Activated CD4-positive, alpha-beta memory T cell treated with anti-CD3 and anti-CD28 coated beads, Interleukin-2, amount 10 ng/mL, durations not matched to agents 7 days and 5 days (primary cell): ENCODE data around the gene NR1I2. TPM values are rescaled to one million over a fixed set of nuclear protein-coding genes. Genes with fewer than 3 reads are reported as not detected.

Experiments used
- CTCF ChIA-PET: fragments of 350-600 bp; sonication (Branson Sonifier 250); formaldehyde crosslinking; loops from one replicate; lab custom pipeline; 2021; ENCODE audit warnings: antibody characterized with exemption, inconsistent platforms; lab: Charles Lee
- POLR2A ChIA-PET: fragments of 350-600 bp; sonication (Branson Sonifier 250); formaldehyde crosslinking; loops from one replicate; lab custom pipeline; 2021; ENCODE audit warnings: antibody characterized with exemption; lab: Charles Lee
- DNase-seq: peaks from one replicate; pipeline ENCODE4 v3.0.0-alpha.2; 2020
- H3K27ac Mint-ChIP-seq: one replicate; pipeline ENCODE4 v1.8.0; 2021; ENCODE audit warnings: mild to moderate bottlenecking, mixed read lengths
- H3K27me3 Mint-ChIP-seq: one replicate; pipeline ENCODE4 v1.8.0; 2021; ENCODE audit warnings: mixed read lengths
- H3K36me3 Mint-ChIP-seq: one replicate; pipeline ENCODE4 v1.8.0; 2021; ENCODE audit warnings: low read depth, mixed read lengths
- H3K4me1 Mint-ChIP-seq: one replicate; pipeline ENCODE4 v1.8.0; 2021; ENCODE audit warnings: mixed read lengths
- H3K4me3 Mint-ChIP-seq: one replicate; pipeline ENCODE4 v1.8.0; 2021; ENCODE audit warnings: mild to moderate bottlenecking, mixed read lengths
- H3K9me3 Mint-ChIP-seq: one replicate; pipeline ENCODE4 v1.8.0; 2021; ENCODE audit warnings: mixed read lengths
- total RNA-seq, 2 experiments: library from RNA; stranded (reverse); gene quantifications; one replicate each; pipeline ENCODE4 v1.2.3, GENCODE V29; 2021

NR1I2 gene
- total RNA-seq, 2 experiments from 2014 or later: 0.13 to 0.20 TPM

DNA sequence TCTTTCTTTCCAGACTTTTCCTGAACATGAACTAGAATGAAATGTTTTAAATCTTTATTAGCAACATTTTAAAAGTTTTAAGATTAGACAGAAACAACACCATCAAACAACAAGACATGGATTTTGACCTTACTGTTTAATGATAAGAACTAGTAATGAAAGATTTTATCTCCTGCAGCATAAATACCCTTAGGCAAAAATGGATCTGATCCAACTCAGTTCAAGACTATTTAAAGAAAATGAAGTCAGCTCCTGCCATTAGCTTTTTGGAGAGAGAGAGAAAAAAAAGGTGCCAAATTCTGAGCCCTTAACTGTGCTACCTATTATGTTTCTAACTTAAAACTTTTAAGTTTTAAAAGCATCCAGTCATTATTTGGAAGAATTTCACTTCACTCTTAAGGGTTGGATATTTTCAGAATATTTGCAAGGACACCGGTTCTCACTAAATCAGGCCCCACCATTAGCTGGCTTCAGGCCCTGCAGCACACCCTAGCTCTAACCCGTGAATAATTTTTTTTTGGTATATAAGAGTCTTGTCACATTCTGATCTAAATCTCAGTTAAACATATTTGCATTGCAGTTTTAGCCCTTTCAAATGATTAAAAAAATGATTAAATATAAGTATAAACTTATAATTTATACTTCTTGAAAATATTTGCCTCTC is 60.0 kb downstream of the NR1I2 start:
- H3K27me3 Mint-ChIP-seq: no peaks in the 10 kb centered on the region
- CTCF ChIA-PET: no interaction called here
- H3K4me3 Mint-ChIP-seq: no peak overlapping the region
- POLR2A ChIA-PET: no interaction called here
- DNase-seq: no peak
- peaks cover 33% of the 10 kb centered on the region for H3K36me3 Mint-ChIP-seq
- H3K4me1 Mint-ChIP-seq: no peaks in the 10 kb centered on the region
- H3K9me3 Mint-ChIP-seq: peaks cover 7% of the 10 kb centered on the region
- H3K27ac Mint-ChIP-seq: no peak overlapping the region

DNA sequence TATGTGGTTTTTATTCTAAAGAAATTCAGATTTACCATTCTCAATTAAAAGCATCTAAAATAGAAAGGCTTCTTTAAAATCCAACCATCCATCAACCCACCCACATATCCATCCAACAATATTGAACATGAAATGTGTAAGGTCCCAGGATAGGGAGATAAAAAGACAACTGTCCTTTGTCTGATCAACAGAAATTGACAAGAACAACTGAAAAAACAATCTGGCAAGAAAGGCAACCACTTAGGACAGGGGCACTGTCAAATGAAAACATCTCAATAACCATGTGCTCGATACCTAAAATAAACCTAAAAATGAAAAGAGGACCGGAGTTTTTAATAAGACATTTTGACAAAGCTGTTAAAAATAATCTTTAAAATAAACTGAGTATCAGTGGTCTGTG is 67.2 kb downstream of the NR1I2 start:
- no peaks in the 10 kb centered on the region for H3K4me1 Mint-ChIP-seq
- H3K27me3 Mint-ChIP-seq: no peaks in the 10 kb centered on the region
- H3K36me3 Mint-ChIP-seq: peaks cover 34% of the 10 kb centered on the region
- H3K27ac Mint-ChIP-seq: no peak overlapping the region
- CTCF ChIA-PET: no interaction called here
- POLR2A ChIA-PET: no interaction called here
- DNase-seq: no peak
- H3K4me3 Mint-ChIP-seq: no peak overlapping the region
- H3K9me3 Mint-ChIP-seq: peaks cover 2% of the 10 kb centered on the region

DNA sequence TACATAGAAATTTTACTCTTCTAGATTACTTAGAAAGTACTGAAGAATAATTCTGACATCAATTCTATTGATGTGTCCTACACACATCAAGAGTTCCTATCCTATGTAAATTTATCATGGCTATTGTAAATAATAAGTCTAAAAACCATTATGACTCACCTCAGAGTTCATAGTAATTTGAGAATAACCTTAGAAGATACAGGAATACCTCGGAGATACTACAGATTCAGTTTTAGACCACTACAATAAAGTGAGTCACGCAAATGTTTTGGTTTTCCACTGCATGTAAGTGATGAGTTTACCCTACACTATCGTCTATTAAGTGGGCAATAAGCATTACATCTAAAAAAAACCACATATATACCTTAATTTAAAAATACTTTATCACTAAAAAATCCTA is 74.8 kb downstream of the NR1I2 start:
- CTCF ChIA-PET: no interaction called here
- DNase-seq: no peak
- peaks cover 4% of the 10 kb centered on the region for H3K4me1 Mint-ChIP-seq
- POLR2A ChIA-PET: no interaction called here
- H3K27ac Mint-ChIP-seq: no peak overlapping the region
- H3K9me3 Mint-ChIP-seq: peaks cover 3% of the 10 kb centered on the region
- no peaks in the 10 kb centered on the region for H3K27me3 Mint-ChIP-seq
- no peak overlapping the region for H3K4me3 Mint-ChIP-seq
- H3K36me3 Mint-ChIP-seq: peaks cover 54% of the 10 kb centered on the region

DNA sequence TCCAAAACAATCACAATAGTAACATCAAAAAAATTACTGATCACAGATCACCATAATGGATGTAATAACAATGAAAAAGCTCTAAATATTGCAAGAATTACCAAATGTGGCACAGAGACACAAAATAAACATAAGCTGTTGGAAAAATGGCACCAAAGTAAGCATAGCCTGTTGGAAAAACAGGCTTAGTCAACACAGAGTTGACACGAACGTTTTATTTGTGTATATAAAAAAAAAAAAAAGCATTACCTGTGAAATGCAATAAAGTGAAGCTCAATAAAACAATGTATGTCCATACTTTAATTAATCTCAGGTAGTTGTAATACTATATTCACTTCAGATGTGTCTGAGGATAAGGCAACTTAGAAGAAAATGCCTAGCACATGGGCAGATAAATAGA is 77.1 kb downstream of the NR1I2 start:
- POLR2A ChIA-PET: no interaction called here
- peaks cover 4% of the 10 kb centered on the region for H3K4me1 Mint-ChIP-seq
- CTCF ChIA-PET: no interaction called here
- H3K36me3 Mint-ChIP-seq: peaks cover 61% of the 10 kb centered on the region
- no peak overlapping the region for H3K4me3 Mint-ChIP-seq
- H3K27me3 Mint-ChIP-seq: no peaks in the 10 kb centered on the region
- no peak for DNase-seq
- H3K9me3 Mint-ChIP-seq: peaks cover 3% of the 10 kb centered on the region
- no peak overlapping the region for H3K27ac Mint-ChIP-seq

DNA sequence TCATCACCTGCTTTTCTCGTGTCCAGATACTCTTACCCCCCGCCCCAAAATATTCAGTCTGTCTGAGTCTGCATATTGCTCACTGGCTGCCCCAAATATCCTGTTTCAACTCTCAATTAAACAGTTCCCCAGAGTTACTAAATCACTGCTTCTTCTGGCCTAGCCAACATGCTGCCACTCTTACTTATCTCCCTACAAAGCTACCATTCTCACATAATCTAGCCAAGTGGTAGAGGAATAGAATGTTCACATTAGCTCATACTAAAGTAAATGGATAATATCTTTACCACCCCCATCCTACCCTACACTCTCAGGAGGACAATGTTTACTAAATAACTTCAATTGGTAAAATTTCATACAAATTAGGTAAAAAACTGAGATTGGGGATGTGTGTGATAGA is 77.8 kb downstream of the NR1I2 start:
- DNase-seq: no peak
- ChIA-PET POLR2A (no interaction called here), CTCF (no interaction called here)
- Mint-ChIP-seq H3K27me3 (no peaks in the 10 kb centered on the region), H3K4me1 (peaks cover 4% of the 10 kb centered on the region), H3K9me3 (peaks cover 3% of the 10 kb centered on the region), H3K36me3 (peaks cover 59% of the 10 kb centered on the region), H3K27ac (no peak overlapping the region), H3K4me3 (no peak overlapping the region)

DNA sequence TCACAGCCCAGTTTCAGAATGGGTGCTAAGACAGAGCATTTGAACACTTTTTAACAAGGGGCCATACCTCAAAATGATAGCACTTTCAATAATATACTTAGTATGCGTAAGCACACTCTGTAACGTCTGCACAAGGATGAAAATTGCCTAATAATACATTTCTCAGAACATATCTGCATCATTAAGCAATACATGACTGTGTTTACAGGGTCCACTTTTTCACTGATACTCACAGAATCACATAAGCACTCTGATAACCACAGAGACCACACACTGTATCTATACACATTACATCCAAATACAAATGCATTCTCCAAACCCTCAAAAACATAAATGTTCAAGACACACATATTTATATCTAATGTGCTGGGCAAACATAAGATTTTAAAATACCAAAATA is 79.8 kb downstream of the NR1I2 start:
- no peak overlapping the region for H3K27ac Mint-ChIP-seq
- H3K4me3 Mint-ChIP-seq: no peak overlapping the region
- CTCF ChIA-PET: no interaction called here
- peaks cover 56% of the 10 kb centered on the region for H3K36me3 Mint-ChIP-seq
- POLR2A ChIA-PET: no interaction called here
- H3K9me3 Mint-ChIP-seq: peaks cover 3% of the 10 kb centered on the region
- peaks cover 4% of the 10 kb centered on the region for H3K4me1 Mint-ChIP-seq
- no peaks in the 10 kb centered on the region for H3K27me3 Mint-ChIP-seq
- no peak for DNase-seq

DNA sequence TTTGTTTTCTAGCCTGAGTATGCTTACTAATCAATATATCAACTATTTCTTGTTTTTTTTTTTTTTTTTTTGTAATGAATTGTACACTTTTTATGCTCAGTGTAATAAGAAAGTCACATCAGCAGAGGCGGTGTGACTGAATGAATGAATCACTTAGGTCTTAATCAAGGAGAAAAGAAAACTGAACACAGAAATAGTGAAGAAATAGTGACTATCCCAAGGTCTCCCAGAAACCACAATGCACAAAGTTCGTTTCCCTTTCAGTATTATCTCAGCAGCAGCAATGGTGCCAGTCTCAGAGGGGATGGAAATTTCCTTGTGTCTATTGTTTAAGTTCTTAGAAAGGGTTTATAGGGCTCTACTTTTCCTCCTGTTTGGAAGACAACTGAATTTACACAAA is 80.7 kb downstream of the NR1I2 start:
- no peak for DNase-seq
- CTCF ChIA-PET: no interaction called here
- peaks cover 49% of the 10 kb centered on the region for H3K36me3 Mint-ChIP-seq
- POLR2A ChIA-PET: no interaction called here
- no peak overlapping the region for H3K27ac Mint-ChIP-seq
- H3K4me3 Mint-ChIP-seq: no peak overlapping the region
- H3K9me3 Mint-ChIP-seq: no peaks in the 10 kb centered on the region
- H3K27me3 Mint-ChIP-seq: no peaks in the 10 kb centered on the region
- H3K4me1 Mint-ChIP-seq: peaks cover under 1% of the 10 kb centered on the region

DNA sequence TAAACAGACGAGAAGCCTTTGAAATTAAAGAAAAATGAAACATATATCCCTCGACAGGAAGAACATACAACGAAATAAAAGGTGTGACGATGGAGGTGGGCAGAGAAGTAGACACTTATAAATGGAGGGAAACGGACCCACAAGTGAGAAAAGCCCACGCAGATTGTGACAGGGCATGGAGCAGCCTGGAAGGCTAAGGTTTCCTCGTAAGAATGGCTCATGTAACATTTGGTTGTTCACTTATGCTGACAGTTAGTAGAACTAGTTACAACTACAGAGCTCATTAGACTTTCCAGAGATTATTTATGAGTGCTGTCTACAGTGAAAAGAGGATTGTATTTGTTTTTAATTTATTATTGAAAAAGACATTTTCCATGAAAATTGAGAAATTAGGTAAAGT is 82.6 kb downstream of the NR1I2 start:
- Mint-ChIP-seq H3K27ac (no peak overlapping the region), H3K9me3 (no peaks in the 10 kb centered on the region), H3K4me3 (no peak overlapping the region), H3K36me3 (peaks cover 39% of the 10 kb centered on the region), H3K4me1 (no peaks in the 10 kb centered on the region), H3K27me3 (no peaks in the 10 kb centered on the region)
- DNase-seq: no peak
- ChIA-PET POLR2A (no interaction called here), CTCF (no interaction called here)

Other genes starting within 250 kb of the NR1I2 start
- 10 to 100 TPM; 27.1 to 29.5 TPM for gene CD80, start 222.5 kb upstream of the NR1I2 start, total RNA-seq
- 1 to 10 TPM; 8.6 to 8.8 TPM for gene ADPRH, start 202.6 kb upstream of the NR1I2 start, total RNA-seq
- under 1 TPM in 1 of 2 experiments, not detected in 1; 0.25 TPM for gene PLA1A, start 184.2 kb upstream of the NR1I2 start, total RNA-seq
- gene POPDC2, start 121.5 kb upstream of the NR1I2 start, total RNA-seq: 1 to 10 TPM; 2.4 to 3.2 TPM
- 10 to 100 TPM; 63.7 to 69.8 TPM for gene COX17, start 104.7 kb upstream of the NR1I2 start, total RNA-seq
- gene CFAP91, start 79.1 kb upstream of the NR1I2 start, total RNA-seq: not detected